MM.1S (cell line): ENCODE data around the gene PSMA5.
A peak's percentile ranks its signal among the peaks of the same experiment; 100 is the strongest.

Source experiments
- DNase-seq: peaks from one replicate; pipeline ENCODE4 v3.0.0-alpha.2; 2015
- H2AFZ ChIP-seq: fragments of 300-600 bp; sonication (generic); 2 replicates; pipeline ENCODE4 v1.6.0; 2016; ENCODE audit warnings: antibody characterized with exemption, low read length
- H3F3A ChIP-seq: fragments of 300-600 bp; sonication (generic); 2 replicates; pipeline ENCODE4 v1.6.1; 2016; ENCODE audit warnings: mild to moderate bottlenecking, antibody characterized with exemption, low read length, moderate library complexity, mixed read lengths; ENCODE audit not compliant: insufficient read depth
- H3K27ac ChIP-seq: fragments of 300-600 bp; sonication (generic); 2 replicates; pipeline ENCODE4 v1.5.1; 2016; ENCODE audit warnings: mild to moderate bottlenecking, low read length
- H3K27me3 ChIP-seq: fragments of 300-600 bp; sonication (generic); replicated peaks from 2 replicates; pipeline ENCODE4 v1.6.0; 2016; ENCODE audit warnings: low read length; ENCODE audit not compliant: insufficient read depth
- H3K36me3 ChIP-seq: fragments of 300-600 bp; sonication (generic); replicated peaks from 2 replicates; pipeline ENCODE4 v1.6.1; 2016; ENCODE audit warnings: mild to moderate bottlenecking, low read length, mixed read lengths; ENCODE audit not compliant: insufficient read depth
- H3K4me1 ChIP-seq: fragments of 300-600 bp; sonication (generic); 2 replicates; pipeline ENCODE4 v1.6.1; 2016; ENCODE audit warnings: low read length, mixed read lengths
- H3K4me2 ChIP-seq: fragments of 300-600 bp; sonication (generic); 2 replicates; pipeline ENCODE4 v1.6.0; 2016; ENCODE audit warnings: low read depth, low read length
- H3K4me3 ChIP-seq: fragments of 300-600 bp; sonication (generic); 2 replicates; pipeline ENCODE4 v1.5.1; 2016; ENCODE audit warnings: low read length, mixed read lengths
- H3K79me2 ChIP-seq: fragments of 300-600 bp; sonication (generic); 2 replicates; pipeline ENCODE4 v1.6.1; 2016; ENCODE audit warnings: mixed run types, low read length, mixed read lengths
- H3K9ac ChIP-seq: fragments of 300-600 bp; sonication (generic); 2 replicates; pipeline ENCODE4 v1.6.1; 2016; ENCODE audit warnings: low read length, mixed read lengths
- H3K9me2 ChIP-seq: fragments of 300-600 bp; sonication (generic); replicated peaks from 2 replicates; pipeline ENCODE4 v1.6.1; 2016; ENCODE audit warnings: mild to moderate bottlenecking, low read length, mixed read lengths; ENCODE audit not compliant: insufficient read depth
- H3K9me3 ChIP-seq: fragments of 300-600 bp; sonication (generic); replicated peaks from 2 replicates; pipeline ENCODE4 v1.6.1; 2016; ENCODE audit warnings: mild to moderate bottlenecking, low read length, mixed read lengths; ENCODE audit not compliant: insufficient read depth
- H4K20me1 ChIP-seq: fragments of 300-600 bp; sonication (generic); 2 replicates; pipeline ENCODE4 v1.6.1; 2016; ENCODE audit warnings: mild to moderate bottlenecking, low read length, moderate library complexity, mixed read lengths; ENCODE audit not compliant: insufficient read depth
- EZH2 ChIP-seq: fragments of 300-600 bp; sonication (generic); optimal IDR thresholded peaks from 2 replicates; pipeline ENCODE3; 2017; ENCODE audit warnings: low read depth, mild to moderate bottlenecking, antibody characterized with exemption, low read length, mixed read lengths
- EZH2phosphoT487 ChIP-seq: fragments of 300-600 bp; sonication (generic); IDR thresholded peaks from 2 replicates; pipeline ENCODE4 v1.6.1; 2018; ENCODE audit warnings: antibody characterized with exemption, low read length
- TF ChIP-seq, protein P1 (sequence below): fragments of 300-600 bp; sonication (generic); IDR thresholded peaks from 2 replicates; pipeline ENCODE4 v1.5.1; 2016; ENCODE audit warnings: antibody characterized with exemption, low read length, mixed read lengths

Gene PSMA5

DNA sequence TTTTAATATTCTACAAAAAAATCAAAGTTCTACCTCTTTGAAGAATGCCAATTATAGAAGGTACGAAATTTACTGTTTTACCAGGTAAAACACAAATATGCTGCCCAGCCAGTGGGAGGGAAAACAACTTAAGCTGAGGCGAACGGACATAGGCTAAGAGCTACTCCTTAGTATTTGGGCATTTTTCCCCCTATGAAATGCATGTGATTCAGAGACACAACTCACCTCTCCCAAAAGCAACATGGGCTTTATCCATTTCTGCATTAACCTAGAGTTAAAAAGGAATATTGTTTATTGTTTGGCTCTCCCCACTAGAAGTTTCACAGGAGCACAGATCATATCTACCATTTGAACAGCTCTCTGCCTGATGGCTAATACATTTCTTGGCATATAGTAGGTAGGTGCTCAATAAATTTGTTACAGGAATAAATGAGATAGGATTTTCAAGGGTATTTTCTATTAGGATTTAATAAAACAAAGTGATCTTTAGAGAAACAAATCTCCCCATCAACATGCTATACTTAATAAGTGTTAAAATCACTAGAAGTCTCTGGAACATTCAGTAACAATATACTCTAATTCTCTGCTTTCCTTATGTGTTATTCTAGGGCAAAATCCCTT lies 26.1 kb downstream of the PSMA5 start:
- no peak overlapping the region for H3K9ac ChIP-seq
- H4K20me1 ChIP-seq = no peaks in the 10 kb centered on the region
- no peak overlapping the region for H3K27ac ChIP-seq
- no peaks in the 10 kb centered on the region for H3K9me3 ChIP-seq
- no peaks in the 10 kb centered on the region; the same call in 1 of the 2 replicates for H3F3A ChIP-seq
- no peak for DNase-seq
- no peak for TF ChIP-seq EZH2phosphoT487
- TF ChIP-seq, protein P1, sequence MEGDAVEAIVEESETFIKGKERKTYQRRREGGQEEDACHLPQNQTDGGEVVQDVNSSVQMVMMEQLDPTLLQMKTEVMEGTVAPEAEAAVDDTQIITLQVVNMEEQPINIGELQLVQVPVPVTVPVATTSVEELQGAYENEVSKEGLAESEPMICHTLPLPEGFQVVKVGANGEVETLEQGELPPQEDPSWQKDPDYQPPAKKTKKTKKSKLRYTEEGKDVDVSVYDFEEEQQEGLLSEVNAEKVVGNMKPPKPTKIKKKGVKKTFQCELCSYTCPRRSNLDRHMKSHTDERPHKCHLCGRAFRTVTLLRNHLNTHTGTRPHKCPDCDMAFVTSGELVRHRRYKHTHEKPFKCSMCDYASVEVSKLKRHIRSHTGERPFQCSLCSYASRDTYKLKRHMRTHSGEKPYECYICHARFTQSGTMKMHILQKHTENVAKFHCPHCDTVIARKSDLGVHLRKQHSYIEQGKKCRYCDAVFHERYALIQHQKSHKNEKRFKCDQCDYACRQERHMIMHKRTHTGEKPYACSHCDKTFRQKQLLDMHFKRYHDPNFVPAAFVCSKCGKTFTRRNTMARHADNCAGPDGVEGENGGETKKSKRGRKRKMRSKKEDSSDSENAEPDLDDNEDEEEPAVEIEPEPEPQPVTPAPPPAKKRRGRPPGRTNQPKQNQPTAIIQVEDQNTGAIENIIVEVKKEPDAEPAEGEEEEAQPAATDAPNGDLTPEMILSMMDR = no peak
- no peak for TF ChIP-seq EZH2
- H3K9me2 ChIP-seq = no peaks in the 10 kb centered on the region
- H3K4me1 ChIP-seq = peaks cover 6% of the 10 kb centered on the region
- H3K4me2 ChIP-seq = no peak overlapping the region
- no peaks in the 10 kb centered on the region for H3K27me3 ChIP-seq
- no peaks in the 10 kb centered on the region for H3K36me3 ChIP-seq
- peaks cover 14% of the 10 kb centered on the region; the same call in 1 of the 2 replicates for H3K79me2 ChIP-seq
- no peak overlapping the region for H3K4me3 ChIP-seq
- H2AFZ ChIP-seq = no peak overlapping the region

DNA sequence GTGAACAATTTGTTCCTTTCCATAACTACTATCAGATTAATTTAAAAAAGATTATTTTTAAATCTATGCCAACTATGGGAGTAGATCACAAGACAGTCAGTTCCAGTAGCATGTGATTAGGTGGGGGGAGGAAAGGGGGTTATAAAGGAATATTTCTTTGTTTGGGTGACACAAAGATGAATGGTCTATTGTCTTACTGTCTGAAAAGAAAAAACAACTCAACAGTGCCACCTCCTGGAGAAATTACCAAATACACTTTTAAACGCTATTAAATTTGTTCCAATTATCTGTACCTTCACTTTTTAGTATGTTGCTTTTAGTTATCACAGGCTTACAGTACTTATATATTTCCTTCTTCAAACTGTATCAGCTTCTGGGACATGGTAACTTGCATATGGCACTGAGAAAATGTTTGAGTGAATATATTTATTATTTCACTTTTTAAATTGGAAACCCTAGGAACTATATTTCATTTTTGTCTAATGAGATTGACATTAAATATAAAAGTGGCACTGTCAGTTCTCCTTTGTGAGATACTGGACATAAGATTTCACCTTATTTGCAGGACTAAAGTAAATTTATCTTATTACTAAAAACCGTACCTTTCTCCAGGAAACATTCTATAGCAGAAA lies 26.8 kb downstream of the PSMA5 start:
- TF ChIP-seq, protein P1 = peak; percentile 40
- no peak for TF ChIP-seq EZH2phosphoT487
- Histone ChIP-seq H3K4me1 (peaks cover under 1% of the 10 kb centered on the region; the same call in 1 of the 2 replicates), H3K27me3 (no peaks in the 10 kb centered on the region), H3K36me3 (no peaks in the 10 kb centered on the region), H3K79me2 (peaks cover 12% of the 10 kb centered on the region; the same call in 1 of the 2 replicates), H3K4me2 (no peak overlapping the region), H3K9me3 (no peaks in the 10 kb centered on the region), H3K27ac (no peak overlapping the region), H3F3A (no peaks in the 10 kb centered on the region), H4K20me1 (no peaks in the 10 kb centered on the region), H2AFZ (no peak overlapping the region), H3K9me2 (no peaks in the 10 kb centered on the region), H3K9ac (no peak overlapping the region), H3K4me3 (no peak overlapping the region)
- DNase-seq = peak; percentile 56

DNA sequence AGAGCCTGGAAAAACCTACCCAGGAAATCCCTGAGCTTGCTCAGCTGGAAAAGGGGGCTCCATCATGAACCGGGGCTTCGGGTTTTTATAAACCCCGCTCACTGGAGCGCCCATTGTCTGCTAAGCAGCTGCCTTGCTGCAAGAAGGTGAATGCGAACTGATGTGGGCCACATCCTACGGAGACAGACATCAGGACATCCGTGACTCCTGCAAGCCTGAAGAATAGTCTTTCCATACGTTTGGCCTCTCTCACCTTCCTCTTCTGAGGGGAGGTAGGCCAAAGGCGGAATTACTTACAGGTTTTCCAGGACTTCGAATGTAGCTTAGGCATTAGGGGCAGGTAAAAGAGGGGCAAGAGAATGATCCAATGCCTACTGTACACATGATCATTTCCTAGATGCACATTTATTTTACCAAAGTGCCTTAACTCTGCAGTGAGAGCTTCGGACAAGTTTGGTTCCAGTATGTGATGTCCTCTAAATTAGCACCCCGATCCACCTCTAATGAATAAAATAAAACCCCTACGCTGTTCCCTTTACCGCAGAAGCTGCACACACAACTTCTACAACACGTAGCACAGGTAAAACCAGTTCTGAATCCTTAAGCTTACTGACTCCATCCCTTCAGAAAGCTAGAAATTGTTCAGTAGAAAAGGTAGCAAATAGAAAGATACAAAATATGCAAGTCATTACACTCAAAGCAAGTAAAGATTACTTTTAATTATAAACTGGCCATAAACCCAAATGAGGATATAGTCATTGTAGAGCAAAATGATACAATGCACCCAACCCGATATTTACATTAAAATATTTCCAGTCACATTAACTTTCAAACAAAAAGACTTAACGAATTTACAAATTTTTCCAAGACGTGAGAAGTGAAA lies 27.7 kb downstream of the PSMA5 start:
- Histone ChIP-seq H3K27me3 (no peaks in the 10 kb centered on the region), H3K4me3 (peak overlapping the region; percentile 58), H3K4me2 (peak overlapping the region; percentile 65), H3F3A (no peaks in the 10 kb centered on the region), H3K27ac (no peak overlapping the region), H3K79me2 (peaks cover 9% of the 10 kb centered on the region; the same call in 1 of the 2 replicates), H3K9ac (no peak overlapping the region), H3K4me1 (no peaks in the 10 kb centered on the region), H3K9me3 (no peaks in the 10 kb centered on the region), H2AFZ (peak overlapping the region; percentile 23; the same call in 1 of the 2 replicates), H3K36me3 (no peaks in the 10 kb centered on the region), H3K9me2 (no peaks in the 10 kb centered on the region), H4K20me1 (no peaks in the 10 kb centered on the region)
- no peak for DNase-seq
- TF ChIP-seq EZH2 (no peak), EZH2phosphoT487 (no peak)
- TF ChIP-seq, protein P1 = no peak
